SH-SY5Y (cell line): Measurements from ENCODE around the gene KLRG1.

Experiments used
- GATA2 ChIP-seq: IDR thresholded peaks from 2 replicates; pipeline ENCODE4 v1.6.1; 2011; ENCODE audit warnings: mild to moderate bottlenecking, low read depth, low read length
- GATA3 ChIP-seq: IDR thresholded peaks from 2 replicates; pipeline ENCODE4 v1.6.1; 2011; ENCODE audit warnings: low read depth, mild to moderate bottlenecking, low read length, moderate library complexity

DNA sequence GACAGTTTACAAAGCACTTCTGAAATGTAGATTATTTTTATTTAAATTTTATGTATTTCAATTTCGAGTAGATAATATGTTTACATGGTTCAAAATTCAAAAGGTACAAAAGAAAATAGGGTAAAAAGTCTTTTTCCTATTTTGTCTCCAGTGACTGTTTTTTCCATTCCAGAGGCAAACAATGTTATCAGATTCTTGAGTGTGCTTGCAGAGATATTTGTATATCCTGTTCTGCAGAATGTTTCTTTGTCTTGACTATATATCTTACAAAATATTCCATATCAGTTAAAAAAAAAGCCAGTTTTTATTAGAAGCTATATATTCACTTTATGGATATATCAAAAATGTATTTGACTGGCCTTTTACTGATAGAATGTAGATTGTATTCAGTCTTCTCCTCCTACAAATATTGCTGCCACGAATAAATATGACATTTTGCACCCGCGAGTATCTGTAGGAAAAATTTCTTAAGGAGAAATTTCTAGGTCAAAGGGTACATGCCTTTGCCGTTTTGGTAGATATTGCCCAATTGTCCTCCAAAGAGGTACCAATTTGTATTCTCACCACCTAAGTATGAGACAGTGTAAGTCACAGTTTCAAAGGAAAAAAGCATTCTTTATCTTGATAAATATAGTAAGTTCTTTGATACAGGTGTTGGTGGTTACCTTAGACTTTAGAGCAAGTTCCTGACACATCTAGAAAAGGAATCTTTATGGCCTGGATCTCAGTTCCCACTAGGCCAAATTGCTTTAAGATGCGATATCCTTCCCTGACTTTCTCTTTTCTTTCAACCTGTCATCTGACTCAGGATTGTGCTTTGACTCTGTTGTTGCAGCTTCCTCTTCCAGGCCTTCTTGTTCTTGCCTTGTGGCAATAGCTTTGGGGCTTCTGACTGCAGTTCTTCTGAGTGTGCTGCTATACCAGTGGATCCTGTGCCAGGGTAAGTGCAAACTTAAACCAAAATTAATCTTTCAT is 2.3 kb downstream of the KLRG1 start:
- TF ChIP-seq GATA3, result no peak
- TF ChIP-seq GATA2, result no peak
